HFFc6 (cell line): ENCODE measurements around the gene PCDHA9. TPM values are rescaled to one million over a fixed set of nuclear protein-coding genes. Genes with fewer than 3 reads are reported as not detected.
"Not testable (repeated sequence)": the region's sequence is repeated elsewhere in the genome, so short reads cannot be mapped to it uniquely, and the experiment has no call there.

Source experiments
- DNase-seq: peaks from one replicate; pipeline ENCODE4 v3.0.0-alpha.2; 2018
- H3K27ac Mint-ChIP-seq: 2 replicates; pipeline ENCODE4 v1.8.0; 2020; ENCODE audit warnings: mild to moderate bottlenecking, mixed read lengths
- H3K27me3 Mint-ChIP-seq: 2 replicates; pipeline ENCODE4 v1.8.0; 2021; ENCODE audit warnings: mild to moderate bottlenecking, moderate library complexity, mixed read lengths; ENCODE audit not compliant: insufficient read depth
- H3K36me3 Mint-ChIP-seq: 2 replicates; pipeline ENCODE4 v1.8.0; 2021; ENCODE audit warnings: low read depth, mixed read lengths
- H3K4me1 Mint-ChIP-seq: 2 replicates; pipeline ENCODE4 v1.8.0; 2020; ENCODE audit warnings: low read depth, mixed read lengths
- H3K4me3 Mint-ChIP-seq: 2 replicates; pipeline ENCODE4 v1.8.0; 2020; ENCODE audit warnings: mild to moderate bottlenecking, moderate library complexity, mixed read lengths
- H3K9me3 Mint-ChIP-seq: 2 replicates; pipeline ENCODE4 v1.8.0; 2020; ENCODE audit warnings: mild to moderate bottlenecking, mixed read lengths
- long read RNA-seq: library from polyadenylated mRNA; unstranded; transcript quantifications from one replicate; pipeline ENCODE4 v2.0.0, GENCODE V29; 2019
- total RNA-seq, 6 experiments: library from RNA; stranded (reverse); fragmentation: NEBNext Ultra II Directional; extraction: Animal tissue kit (Norgen Biotek cat#: 25700); gene quantifications; 2 replicates in 1 of 6; 3 replicates in 5 of 6; pipeline ENCODE4 v1.2.3, GENCODE V29; 2021
- TF ChIP-seq, protein P1 (sequence below): fragments of 200-600 bp; sonication (generic); IDR thresholded peaks from 2 replicates; pipeline ENCODE4 v1.5.0; 2021; ENCODE audit warnings: antibody characterized with exemption, mild to moderate bottlenecking

The PCDHA9 gene, protein sequence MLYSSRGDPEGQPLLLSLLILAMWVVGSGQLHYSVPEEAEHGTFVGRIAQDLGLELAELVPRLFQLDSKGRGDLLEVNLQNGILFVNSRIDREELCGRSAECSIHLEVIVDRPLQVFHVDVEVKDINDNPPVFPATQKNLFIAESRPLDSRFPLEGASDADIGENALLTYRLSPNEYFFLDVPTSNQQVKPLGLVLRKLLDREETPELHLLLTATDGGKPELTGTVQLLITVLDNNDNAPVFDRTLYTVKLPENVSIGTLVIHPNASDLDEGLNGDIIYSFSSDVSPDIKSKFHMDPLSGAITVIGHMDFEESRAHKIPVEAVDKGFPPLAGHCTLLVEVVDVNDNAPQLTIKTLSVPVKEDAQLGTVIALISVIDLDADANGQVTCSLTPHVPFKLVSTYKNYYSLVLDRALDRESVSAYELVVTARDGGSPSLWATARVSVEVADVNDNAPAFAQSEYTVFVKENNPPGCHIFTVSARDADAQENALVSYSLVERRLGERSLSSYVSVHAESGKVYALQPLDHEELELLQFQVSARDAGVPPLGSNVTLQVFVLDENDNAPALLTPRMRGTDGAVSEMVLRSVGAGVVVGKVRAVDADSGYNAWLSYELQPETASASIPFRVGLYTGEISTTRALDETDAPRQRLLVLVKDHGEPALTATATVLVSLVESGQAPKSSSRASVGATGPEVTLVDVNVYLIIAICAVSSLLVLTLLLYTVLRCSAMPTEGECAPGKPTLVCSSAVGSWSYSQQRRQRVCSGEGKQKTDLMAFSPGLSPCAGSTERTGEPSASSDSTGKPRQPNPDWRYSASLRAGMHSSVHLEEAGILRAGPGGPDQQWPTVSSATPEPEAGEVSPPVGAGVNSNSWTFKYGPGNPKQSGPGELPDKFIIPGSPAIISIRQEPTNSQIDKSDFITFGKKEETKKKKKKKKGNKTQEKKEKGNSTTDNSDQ
- total RNA-seq: under 1 TPM in 1 of 6 experiments, not detected in 5; 0.03 TPM
- long read RNA-seq: 0 reads

DNA sequence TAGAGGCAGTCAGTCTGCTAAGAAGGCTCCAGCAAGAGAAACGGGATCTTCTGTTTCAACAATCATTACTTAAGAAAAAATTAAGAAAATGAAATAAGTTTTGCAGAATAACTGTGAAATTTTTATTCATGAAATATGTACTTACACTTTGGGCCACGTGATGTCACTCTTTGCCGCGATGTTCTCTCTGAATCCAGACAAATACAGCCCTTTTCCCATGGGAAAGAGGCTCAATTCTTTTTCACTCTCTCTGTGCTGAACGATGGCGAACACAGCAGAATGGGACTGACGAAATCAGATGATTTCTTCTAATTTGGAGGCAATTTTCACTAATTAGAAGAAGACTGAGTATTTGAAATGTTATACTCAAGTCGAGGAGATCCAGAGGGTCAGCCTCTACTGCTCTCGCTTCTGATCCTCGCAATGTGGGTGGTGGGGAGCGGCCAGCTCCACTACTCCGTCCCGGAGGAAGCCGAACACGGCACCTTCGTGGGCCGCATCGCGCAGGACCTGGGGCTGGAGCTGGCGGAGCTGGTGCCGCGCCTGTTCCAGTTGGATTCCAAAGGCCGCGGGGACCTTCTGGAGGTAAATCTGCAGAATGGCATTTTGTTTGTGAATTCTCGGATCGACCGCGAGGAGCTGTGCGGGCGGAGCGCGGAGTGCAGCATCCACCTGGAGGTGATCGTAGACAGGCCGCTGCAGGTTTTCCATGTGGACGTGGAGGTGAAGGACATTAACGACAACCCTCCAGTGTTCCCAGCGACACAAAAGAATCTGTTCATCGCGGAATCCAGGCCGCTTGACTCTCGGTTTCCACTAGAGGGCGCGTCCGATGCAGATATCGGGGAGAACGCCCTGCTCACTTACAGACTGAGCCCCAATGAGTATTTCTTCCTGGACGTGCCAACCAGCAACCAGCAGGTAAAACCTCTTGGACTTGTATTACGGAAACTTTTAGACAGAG, at the start of gene PCDHA9:
TSS of gene PCDHA9 (plus strand) at position 244 of the 964 bp plus-strand sequence. CDS start at position 358, 114 bp downstream.
- not testable (repeated sequence) for DNase-seq, H3K9me3 Mint-ChIP-seq, H3K4me3 Mint-ChIP-seq, H3K27me3 Mint-ChIP-seq, H3K36me3 Mint-ChIP-seq, H3K27ac Mint-ChIP-seq, H3K4me1 Mint-ChIP-seq

DNA sequence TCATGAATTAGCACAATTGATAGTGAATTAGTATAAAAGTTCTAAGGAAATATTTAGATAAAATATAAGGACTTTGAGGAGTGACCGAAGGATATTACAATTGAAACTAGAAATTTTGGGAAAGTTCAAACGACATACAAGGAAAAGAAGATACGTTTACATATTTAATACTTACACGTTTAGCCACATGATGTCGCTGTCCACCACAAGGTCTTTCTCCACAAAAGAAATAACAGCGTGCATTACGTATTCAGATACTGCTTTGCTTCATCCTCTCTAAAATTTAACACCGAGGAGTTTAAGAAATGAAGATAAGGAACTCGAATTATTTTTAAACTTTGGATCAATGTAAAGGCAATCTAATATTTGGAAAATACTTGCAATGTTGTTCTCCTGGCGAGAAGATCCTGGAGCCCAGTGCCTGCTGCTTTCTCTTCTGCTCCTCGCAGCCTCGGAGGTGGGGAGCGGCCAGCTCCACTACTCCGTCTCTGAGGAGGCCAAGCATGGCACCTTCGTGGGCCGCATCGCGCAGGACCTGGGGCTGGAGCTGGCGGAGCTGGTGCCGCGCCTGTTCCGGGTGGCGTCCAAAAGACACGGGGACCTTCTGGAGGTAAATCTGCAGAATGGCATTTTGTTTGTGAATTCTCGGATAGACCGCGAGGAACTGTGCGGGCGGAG, 47.2 kb upstream of the PCDHA9 start, which contains the start of gene PCDHA3:
TSS of gene PCDHA3 (plus strand) at position 242 of the 678 bp plus-strand sequence.
- Mint-ChIP-seq H3K36me3 (0 out of 2 replicates have a peak, but pooled peaks cover 6% of the 10 kb centered on the region), H3K9me3 (peaks cover 28% of the 10 kb centered on the region), H3K4me3 (peak within 1 kb of the TSS; percentile 70), H3K27me3 (no peaks in the 10 kb centered on the region; the same call in 1 of the 2 replicates), H3K4me1 (no peaks in the 10 kb centered on the region), H3K27ac (no peak within 1 kb of the TSS)
- TF ChIP-seq, protein P1, sequence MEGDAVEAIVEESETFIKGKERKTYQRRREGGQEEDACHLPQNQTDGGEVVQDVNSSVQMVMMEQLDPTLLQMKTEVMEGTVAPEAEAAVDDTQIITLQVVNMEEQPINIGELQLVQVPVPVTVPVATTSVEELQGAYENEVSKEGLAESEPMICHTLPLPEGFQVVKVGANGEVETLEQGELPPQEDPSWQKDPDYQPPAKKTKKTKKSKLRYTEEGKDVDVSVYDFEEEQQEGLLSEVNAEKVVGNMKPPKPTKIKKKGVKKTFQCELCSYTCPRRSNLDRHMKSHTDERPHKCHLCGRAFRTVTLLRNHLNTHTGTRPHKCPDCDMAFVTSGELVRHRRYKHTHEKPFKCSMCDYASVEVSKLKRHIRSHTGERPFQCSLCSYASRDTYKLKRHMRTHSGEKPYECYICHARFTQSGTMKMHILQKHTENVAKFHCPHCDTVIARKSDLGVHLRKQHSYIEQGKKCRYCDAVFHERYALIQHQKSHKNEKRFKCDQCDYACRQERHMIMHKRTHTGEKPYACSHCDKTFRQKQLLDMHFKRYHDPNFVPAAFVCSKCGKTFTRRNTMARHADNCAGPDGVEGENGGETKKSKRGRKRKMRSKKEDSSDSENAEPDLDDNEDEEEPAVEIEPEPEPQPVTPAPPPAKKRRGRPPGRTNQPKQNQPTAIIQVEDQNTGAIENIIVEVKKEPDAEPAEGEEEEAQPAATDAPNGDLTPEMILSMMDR: peak; percentile 63
- no peak for DNase-seq

DNA sequence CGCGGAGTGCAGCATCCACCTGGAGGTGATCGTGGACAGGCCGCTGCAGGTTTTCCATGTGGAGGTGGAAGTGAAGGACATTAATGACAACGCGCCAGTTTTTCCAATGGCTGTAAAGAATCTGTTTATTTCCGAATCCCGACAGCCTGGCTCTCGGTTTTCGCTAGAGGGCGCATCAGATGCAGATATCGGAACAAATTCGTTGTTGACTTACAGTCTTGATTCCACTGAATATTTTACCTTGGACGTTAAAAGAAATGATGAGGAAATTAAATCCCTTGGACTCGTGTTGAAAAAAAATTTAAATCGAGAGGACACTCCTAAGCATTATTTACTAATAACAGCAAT, 46.7 kb upstream of the PCDHA9 start:
- no peaks in the 10 kb centered on the region; the same call in 1 of the 2 replicates for H3K27me3 Mint-ChIP-seq
- no peaks in the 10 kb centered on the region for H3K4me1 Mint-ChIP-seq
- peak overlapping the region; percentile 70 for H3K4me3 Mint-ChIP-seq
- H3K27ac Mint-ChIP-seq: no peak overlapping the region
- peaks cover 26% of the 10 kb centered on the region for H3K9me3 Mint-ChIP-seq
- no peak for DNase-seq
- TF ChIP-seq, protein P1: 0 out of 2 replicates have a peak, but pooled peaks have one; percentile 13
- H3K36me3 Mint-ChIP-seq: 0 out of 2 replicates have a peak, but pooled peaks cover 6% of the 10 kb centered on the region

DNA sequence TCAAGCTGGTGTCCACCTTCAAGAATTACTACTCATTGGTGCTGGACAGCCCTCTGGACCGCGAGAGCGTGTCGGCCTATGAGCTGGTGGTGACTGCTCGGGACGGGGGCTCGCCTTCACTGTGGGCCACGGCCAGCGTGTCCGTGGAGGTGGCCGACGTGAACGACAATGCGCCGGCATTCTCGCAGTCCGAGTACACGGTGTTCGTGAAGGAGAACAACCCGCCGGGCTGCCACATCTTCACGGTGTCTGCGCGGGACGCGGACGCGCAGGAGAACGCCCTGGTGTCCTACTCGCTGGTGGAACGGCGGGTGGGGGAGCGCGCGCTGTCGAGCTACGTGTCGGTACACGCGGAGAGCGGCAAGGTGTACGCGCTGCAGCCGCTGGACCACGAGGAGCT, 45.8 kb upstream of the PCDHA9 start:
- peaks cover 29% of the 10 kb centered on the region for H3K9me3 Mint-ChIP-seq
- H3K4me1 Mint-ChIP-seq, H3K36me3 Mint-ChIP-seq, H3K27me3 Mint-ChIP-seq, H3K4me3 Mint-ChIP-seq, H3K27ac Mint-ChIP-seq, DNase-seq: not testable (repeated sequence)

DNA sequence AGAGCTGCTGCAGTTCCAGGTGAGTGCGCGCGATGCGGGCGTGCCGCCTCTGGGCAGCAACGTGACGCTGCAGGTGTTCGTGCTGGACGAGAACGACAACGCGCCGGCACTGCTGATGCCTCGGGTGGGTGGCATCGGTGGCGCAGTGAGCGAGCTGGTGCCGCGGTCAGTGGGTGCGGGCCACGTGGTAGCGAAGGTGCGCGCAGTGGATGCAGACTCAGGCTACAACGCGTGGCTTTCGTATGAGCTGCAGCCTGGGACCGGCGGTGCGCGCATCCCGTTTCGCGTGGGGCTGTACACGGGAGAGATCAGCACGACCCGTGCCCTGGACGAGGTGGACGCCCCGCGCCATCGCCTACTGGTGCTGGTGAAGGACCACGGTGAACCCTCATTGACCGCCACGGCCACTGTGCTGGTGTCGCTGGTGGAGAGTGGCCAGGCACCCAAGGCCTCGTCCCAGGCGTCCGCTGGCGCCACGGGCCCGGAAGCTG, 45.4 kb upstream of the PCDHA9 start:
- TF ChIP-seq, protein P1: no peak
- Mint-ChIP-seq H3K4me1 (no peaks in the 10 kb centered on the region), H3K9me3 (peaks cover 32% of the 10 kb centered on the region), H3K27ac (no peak overlapping the region), H3K4me3 (no peak overlapping the region), H3K36me3 (0 out of 2 replicates have a peak, but pooled peaks cover 6% of the 10 kb centered on the region), H3K27me3 (no peaks in the 10 kb centered on the region; the same call in 1 of the 2 replicates)
- no peak for DNase-seq
